ENCODE results near the gene PROCR.

DNA sequence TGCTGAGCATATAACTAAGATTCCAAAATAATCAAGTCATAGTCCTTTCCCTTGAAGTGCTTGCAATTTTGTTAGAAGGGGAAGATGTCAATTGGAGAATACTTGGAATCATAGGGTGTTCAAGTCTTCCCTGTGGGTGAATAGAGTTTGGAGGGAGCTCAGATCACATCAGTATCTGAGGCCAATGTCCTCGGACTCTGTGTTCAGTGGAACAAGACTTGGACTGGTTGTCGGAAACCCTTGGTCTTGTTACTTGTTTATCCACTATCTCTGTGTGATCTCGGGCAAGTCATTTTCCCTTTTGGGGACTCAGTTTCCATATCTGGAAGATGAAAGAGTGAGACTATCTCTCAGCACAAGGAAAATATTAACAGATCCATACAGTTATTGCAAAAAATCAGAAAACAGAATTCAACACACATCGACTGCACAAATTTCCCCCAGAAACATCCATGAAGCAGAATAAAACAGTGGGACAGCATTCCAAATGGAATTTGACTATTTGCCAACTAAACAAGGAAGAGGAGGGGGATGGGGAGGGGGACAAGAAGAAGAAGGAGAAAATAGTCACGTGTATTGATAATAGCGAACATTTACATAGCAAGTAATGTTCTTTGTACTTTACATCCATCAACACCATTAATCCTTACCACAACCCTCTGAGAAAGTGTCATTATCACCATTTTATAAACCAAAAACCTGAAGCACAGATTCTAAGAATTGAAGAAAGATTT, 20.9 kb upstream of the PROCR start:
- TF ChIP-seq, protein P1, sequence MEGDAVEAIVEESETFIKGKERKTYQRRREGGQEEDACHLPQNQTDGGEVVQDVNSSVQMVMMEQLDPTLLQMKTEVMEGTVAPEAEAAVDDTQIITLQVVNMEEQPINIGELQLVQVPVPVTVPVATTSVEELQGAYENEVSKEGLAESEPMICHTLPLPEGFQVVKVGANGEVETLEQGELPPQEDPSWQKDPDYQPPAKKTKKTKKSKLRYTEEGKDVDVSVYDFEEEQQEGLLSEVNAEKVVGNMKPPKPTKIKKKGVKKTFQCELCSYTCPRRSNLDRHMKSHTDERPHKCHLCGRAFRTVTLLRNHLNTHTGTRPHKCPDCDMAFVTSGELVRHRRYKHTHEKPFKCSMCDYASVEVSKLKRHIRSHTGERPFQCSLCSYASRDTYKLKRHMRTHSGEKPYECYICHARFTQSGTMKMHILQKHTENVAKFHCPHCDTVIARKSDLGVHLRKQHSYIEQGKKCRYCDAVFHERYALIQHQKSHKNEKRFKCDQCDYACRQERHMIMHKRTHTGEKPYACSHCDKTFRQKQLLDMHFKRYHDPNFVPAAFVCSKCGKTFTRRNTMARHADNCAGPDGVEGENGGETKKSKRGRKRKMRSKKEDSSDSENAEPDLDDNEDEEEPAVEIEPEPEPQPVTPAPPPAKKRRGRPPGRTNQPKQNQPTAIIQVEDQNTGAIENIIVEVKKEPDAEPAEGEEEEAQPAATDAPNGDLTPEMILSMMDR (IDR thresholded peaks at IDR 0.05), result no peak
- TF ChIP-seq POLR2A (IDR thresholded peaks at IDR 0.05) (no peak), POLR2AphosphoS5 (IDR thresholded peaks at IDR 0.05; ENCODE audit: insufficient read depth in 1 of 2, low read depth in 1 of 2) (no peak)
